H1 (cell line): Measurements from ENCODE around the gene ALG1. TPM values are rescaled to one million over a fixed set of nuclear protein-coding genes. Genes with fewer than 3 reads are reported as not detected.
A peak's percentile ranks its signal among the peaks of the same experiment; 100 is the strongest.

ENCODE experiments used
- CTCF ChIA-PET: fragments of 300-600 bp; sonication (Branson Sonifier 250); formaldehyde crosslinking; loops from one replicate; lab custom pipeline; 2021; ENCODE audit not compliant: partially characterized antibody; lab: Charles Lee
- POLR2A ChIA-PET: fragments of 300-600 bp; sonication (Branson Sonifier 250); formaldehyde crosslinking; loops from one replicate; lab custom pipeline; 2021; ENCODE audit warnings: inconsistent platforms; ENCODE audit not compliant: partially characterized antibody; lab: Charles Lee
- DNase-seq, 2 experiments: peaks; one replicate each; pipeline versions ENCODE4 v3.0.0 to v3.0.0-alpha.2; 2010 to 2022; ENCODE audit warnings: low spot score in 2 of 2, low read depth in 1 of 2, mixed read lengths in 1 of 2
- FAIRE-seq: peaks from 2 replicates; lab custom pipeline; 2011; peaks lifted over from hg19 to GRCh38; lab: Jason Lieb, UNC
- H2AFZ ChIP-seq: 2 replicates; pipeline ENCODE4 v1.8.1; 2012; ENCODE audit warnings: low read length, inconsistent platforms
- H2AK5ac ChIP-seq: 2 replicates; pipeline ENCODE4 v1.6.1; 2013; ENCODE audit warnings: low read depth, low read length
- H2BK120ac ChIP-seq: replicated peaks from 2 replicates; pipeline ENCODE3; 2013; ENCODE audit warnings: low read depth, low read length, inconsistent platforms
- H2BK12ac ChIP-seq: 2 replicates; pipeline ENCODE4 v1.6.1; 2013; ENCODE audit warnings: low read depth, low read length
- H2BK15ac ChIP-seq: 2 replicates; pipeline ENCODE4 v1.6.1; 2013; ENCODE audit warnings: low read length
- H2BK20ac ChIP-seq: 2 replicates; pipeline ENCODE4 v1.6.1; 2013; ENCODE audit warnings: low read length
- H2BK5ac ChIP-seq: 2 replicates; pipeline ENCODE4 v1.6.1; 2013; ENCODE audit warnings: low read depth, low read length
- H3K14ac ChIP-seq: 2 replicates; pipeline ENCODE4 v1.6.1; 2013; ENCODE audit warnings: inconsistent platforms; ENCODE audit not compliant: insufficient read length
- H3K18ac ChIP-seq: 2 replicates; pipeline ENCODE4 v1.6.1; 2013; ENCODE audit warnings: low read length; ENCODE audit errors: extremely low read depth
- H3K23ac ChIP-seq: 2 replicates; pipeline ENCODE4 v1.6.1; 2013; ENCODE audit warnings: inconsistent platforms; ENCODE audit not compliant: insufficient read length
- H3K23me2 ChIP-seq: 2 replicates; pipeline ENCODE4 v1.6.1; 2013; ENCODE audit warnings: low read depth, low read length
- H3K27ac ChIP-seq: 2 replicates; pipeline ENCODE4 v1.6.1; 2011; ENCODE audit warnings: low read depth, low read length, inconsistent platforms
- H3K27me3 ChIP-seq, 4 experiments: replicated peaks in 1 of 4; 1 replicate in 1 of 4; 2 replicates in 3 of 4; pipeline versions ENCODE4 v1.6.1 to v1.8.1; 2011 to 2013; ENCODE audit warnings: low read length in 3 of 4, mild to moderate bottlenecking in 3 of 4, inconsistent platforms in 2 of 4, mixed read lengths in 2 of 4, moderate library complexity in 1 of 4; ENCODE audit not compliant: control insufficient read depth in 3 of 4, insufficient read depth in 3 of 4; ENCODE audit errors: extremely low read depth in 1 of 4
- H3K36me3 ChIP-seq, 4 experiments: 2 replicates each; pipeline versions ENCODE4 v1.6.1 to v1.8.1; 2011 to 2013; ENCODE audit warnings: mild to moderate bottlenecking in 4 of 4, low read length in 3 of 4, moderate library complexity in 2 of 4, control low read depth in 1 of 4, inconsistent platforms in 1 of 4; ENCODE audit not compliant: insufficient read depth in 4 of 4, control insufficient read depth in 2 of 4
- H3K4ac ChIP-seq: replicated peaks from 2 replicates; pipeline ENCODE3; 2013; ENCODE audit warnings: low read length, low read depth, mixed read lengths, inconsistent platforms; ENCODE audit not compliant: insufficient read length
- H3K4me1 ChIP-seq, 4 experiments: replicated peaks in 1 of 4; 1 replicate in 1 of 4; 2 replicates in 3 of 4; pipeline versions ENCODE4 v1.6.1 to v1.8.1; 2011 to 2013; ENCODE audit warnings: low read length in 3 of 4, inconsistent platforms in 2 of 4, mixed read lengths in 1 of 4; ENCODE audit not compliant: insufficient read depth in 4 of 4, control insufficient read depth in 3 of 4
- H3K4me2 ChIP-seq, 2 experiments: 2 replicates each; pipeline versions ENCODE4 v1.6.1 to v1.8.1; 2011 to 2013; ENCODE audit warnings: low read depth in 2 of 2, low read length in 2 of 2, control low read depth in 1 of 2, inconsistent platforms in 1 of 2, mild to moderate bottlenecking in 1 of 2; ENCODE audit not compliant: insufficient read depth in 1 of 2
- H3K4me3 ChIP-seq, 4 experiments: fragments of 200-600, 300-600 bp in 1 of 4; sonication (generic), shearing (Covaris generic), sonication (Bioruptor Twin) in 1 of 4; 2 replicates each; pipeline versions ENCODE4 v1.5.1 to v1.8.1; 2011 to 2016; ENCODE audit warnings: low read length in 4 of 4, low read depth in 3 of 4, control low read depth in 2 of 4, inconsistent platforms in 2 of 4, mild to moderate bottlenecking in 2 of 4, mixed read lengths in 1 of 4, moderate library complexity in 1 of 4; ENCODE audit not compliant: insufficient read depth in 2 of 4; ENCODE audit errors: extremely low read depth in 1 of 4
- H3K56ac ChIP-seq: replicated peaks from 2 replicates; pipeline ENCODE3; 2013; ENCODE audit warnings: low read depth, mild to moderate bottlenecking, mixed read lengths, low read length, inconsistent platforms; ENCODE audit not compliant: insufficient read length
- H3K79me1 ChIP-seq: 2 replicates; pipeline ENCODE4 v1.6.1; 2013; ENCODE audit warnings: low read depth, low read length, control low read depth
- H3K79me2 ChIP-seq, 2 experiments: 2 replicates each; pipeline versions ENCODE4 v1.6.1 to v1.8.1; 2012 to 2013; ENCODE audit warnings: low read length in 2 of 2, mild to moderate bottlenecking in 2 of 2, inconsistent platforms in 1 of 2; ENCODE audit not compliant: insufficient read depth in 2 of 2, control insufficient read depth in 1 of 2
- H3K9ac ChIP-seq, 4 experiments: replicated peaks in 1 of 4; 1 replicate in 1 of 4; 2 replicates in 3 of 4; pipeline versions ENCODE4 v1.6.1 to v1.8.1; 2011 to 2013; ENCODE audit warnings: low read depth in 3 of 4, low read length in 3 of 4, control low read depth in 2 of 4, mild to moderate bottlenecking in 2 of 4, moderate library complexity in 2 of 4, inconsistent platforms in 1 of 4; ENCODE audit errors: extremely low read depth in 1 of 4
- H3K9me3 ChIP-seq, 2 experiments: 2 replicates each; pipeline versions ENCODE4 v1.6.1 to v1.8.1; 2012 to 2013; ENCODE audit warnings: mild to moderate bottlenecking in 2 of 2, moderate library complexity in 2 of 2, control low read depth in 1 of 2, inconsistent platforms in 1 of 2, low read depth in 1 of 2, low read length in 1 of 2, mixed read lengths in 1 of 2; ENCODE audit not compliant: insufficient read depth in 2 of 2
- H4K20me1 ChIP-seq, 2 experiments: replicated peaks in 1 of 2; 2 replicates each; pipeline versions ENCODE3 to v1.8.1; 2011 to 2013; ENCODE audit warnings: inconsistent platforms in 2 of 2, low read length in 2 of 2, mild to moderate bottlenecking in 1 of 2; ENCODE audit not compliant: insufficient read depth in 2 of 2, control insufficient read depth in 1 of 2
- H4K5ac ChIP-seq: 2 replicates; pipeline ENCODE4 v1.6.1; 2013; ENCODE audit warnings: low read length, low read depth, mixed read lengths, inconsistent platforms; ENCODE audit not compliant: insufficient read length
- H4K8ac ChIP-seq: 2 replicates; pipeline ENCODE4 v1.8.0; 2013; ENCODE audit warnings: mild to moderate bottlenecking, moderate library complexity, low read length, inconsistent platforms; ENCODE audit not compliant: insufficient read depth; ENCODE audit errors: extremely low read depth
- H4K91ac ChIP-seq: replicated peaks from 2 replicates; pipeline ENCODE3; 2013; ENCODE audit warnings: low read length, mixed read lengths, inconsistent platforms; ENCODE audit not compliant: insufficient read length
- ASH2L ChIP-seq: fragments of 200-600, 300-600 bp; sonication (generic); IDR thresholded peaks from one replicate; pipeline ENCODE4 v1.7.1; 2017; ENCODE audit warnings: low read length
- GTF2F1 ChIP-seq: IDR thresholded peaks from 2 replicates; pipeline ENCODE4 v1.6.1; 2012; ENCODE audit warnings: low read depth, low read length, improper control_type of control experiment, borderline replicate concordance
- JUN ChIP-seq: IDR thresholded peaks from 2 replicates; pipeline ENCODE4 v1.6.1; 2011; ENCODE audit warnings: low read depth, mild to moderate bottlenecking, improper control_type of control experiment, low read length
- MAFK ChIP-seq: IDR thresholded peaks from 2 replicates; pipeline ENCODE4 v1.6.1; 2012; ENCODE audit warnings: low read depth, mild to moderate bottlenecking, improper control_type of control experiment, low read length
- POLR2A ChIP-seq, 2 experiments: IDR thresholded peaks; 1 replicate in 1 of 2; 2 replicates in 1 of 2; pipeline ENCODE4 v1.6.1; 2011; ENCODE audit warnings: low read depth in 2 of 2, low read length in 2 of 2, mild to moderate bottlenecking in 2 of 2; ENCODE audit errors: control extremely low read depth in 1 of 2
- TAF1 ChIP-seq: IDR thresholded peaks from 2 replicates; pipeline ENCODE4 v1.6.1; 2011; ENCODE audit warnings: mild to moderate bottlenecking, low read depth, low read length
- TAF7 ChIP-seq: optimal IDR thresholded peaks from 2 replicates; pipeline ENCODE3; 2011; ENCODE audit warnings: low read depth, mild to moderate bottlenecking, inconsistent platforms, low read length, moderate library complexity, borderline replicate concordance
- YY1 ChIP-seq: IDR thresholded peaks from 2 replicates; pipeline ENCODE4 v1.6.1; 2011; ENCODE audit warnings: low read depth, mild to moderate bottlenecking, low read length
- WGBS, 2 experiments: shearing (Covaris generic) in 1 of 2; methylation state at CpG; one replicate each; pipeline versions ENCODE4 v1.1.6 to v1.1.7; 2013 to 2015; ENCODE audit warnings: low lambda C conversion rate in 2 of 2, mixed read lengths in 2 of 2, inconsistent platforms in 1 of 2, low coverage in 1 of 2, missing lambda C conversion rate in 1 of 2; ENCODE audit not compliant: insufficient replicate concordance in 2 of 2, insufficient coverage in 1 of 2, insufficient read length in 1 of 2; ENCODE audit errors: extremely low coverage in 1 of 2, missing lambda C conversion rate in 1 of 2; 5-methylcytosine and 5-hydroxymethylcytosine counted together
- polyA plus RNA-seq, 7 experiments: library from polyadenylated mRNA; depleted of rRNA in 3 of 7; stranded (reverse) in 5 of 7; unstranded in 2 of 7; fragments of >200 nt in 5 of 7; fragments of 200-250 nt in 2 of 7; gene quantifications; 1 replicate in 5 of 7; 2 replicates in 1 of 7; 4 replicates in 1 of 7; pipeline versions ENCODE4 v1.2.1 to v1.2.3, GENCODE V29; 2011 to 2013; ENCODE audit warnings: missing spikeins in 2 of 7, mixed read lengths in 2 of 7
- total RNA-seq: library from RNA; stranded (reverse); fragmentation: NEBNext Ultra II Directional; extraction: Animal tissue kit (Norgen Biotek cat#: 25700); gene quantifications from 2 replicates; pipeline ENCODE4 v1.2.1, GENCODE V29; 2021

ALG1 gene
- total and polyA plus RNA-seq, 2 of the 8 experiments (the other 6 are each of a cell fraction or from before 2014, with no cell fraction given), result 34.8 to 46.5 TPM

- peak overlapping the region; percentile 83; the same call in 1 of the 2 replicates for H2BK5ac ChIP-seq
- H3K4me1 ChIP-seq, result peaks cover 0 to 24% (median 14%) of the 10 kb centered on the region in 4 experiments; a peak in 6 of 7 replicates
- no peaks in the 10 kb centered on the region for H3K9me3 ChIP-seq
- peak overlapping the region; percentile 22 to 54; a peak in 3 of 4 replicates for H3K4me2 ChIP-seq
- peak overlapping the region; percentile 3 for H3K4ac ChIP-seq
- H2AK5ac ChIP-seq, result no peak overlapping the region
- H3K18ac ChIP-seq, result peak overlapping the region; percentile 83
- DNase-seq (no peak), FAIRE-seq (no peak)
- peak overlapping the region; percentile 95; the same call in 1 of the 2 replicates for H2BK12ac ChIP-seq
- H4K20me1 ChIP-seq, result no peaks in the 10 kb centered on the region
- H2BK15ac ChIP-seq, result no peak overlapping the region
- H3K27ac ChIP-seq, result no peak overlapping the region
- no peak overlapping the region for H2BK20ac ChIP-seq
- 78% methylated on average over 6 of the region's 6 CpGs; no CpG with 5 or more reads in 1 of the 2 experiments for WGBS, 2 experiments
- ChIA-PET POLR2A (interaction anchor here (0.8 to 3.0 kb wide), 9 partner anchors 10 to 123 kb away, joined by 3 to 17 read pairs (median 3); partner anchors contain the start of gene ALG1), CTCF (interaction anchor here (0.5 to 28.8 kb wide), 12 partner anchors 7 to 1253 kb away, joined by 3 to 625 read pairs (median 5); partner anchors contain the start of genes ALG1 and SEC14L5)
- no peaks in the 10 kb centered on the region for H3K79me2 ChIP-seq
- no peaks in the 10 kb centered on the region for H3K27me3 ChIP-seq
- TF ChIP-seq POLR2A (IDR thresholded peaks at IDR 0.05; ENCODE audit: control extremely low read depth in 1 of 2, low read depth in 2 of 2, low read length in 2 of 2), result no peak
- TF ChIP-seq MAFK, result no peak
- TF ChIP-seq TAF7, result no peak
- TF ChIP-seq YY1, result no peak
- no peak for TF ChIP-seq ASH2L
- TF ChIP-seq TAF1, result 0 out of 2 replicates have a peak, but pooled peaks have one; percentile 27
- TF ChIP-seq GTF2F1, result no peak
- TF ChIP-seq JUN, result no peak
- peak overlapping the region; percentile 6 for H2BK120ac ChIP-seq
- no peak overlapping the region for H2AFZ ChIP-seq
- H3K79me1 ChIP-seq, result no peaks in the 10 kb centered on the region
- H4K91ac ChIP-seq, result peak overlapping the region; percentile 98
- H3K4me3 ChIP-seq, result peak overlapping the region in 1 of 4 experiments; percentile 10; a peak in 1 of 8 replicates
- H3K23me2 ChIP-seq, result no peaks in the 10 kb centered on the region; the same call in 1 of the 2 replicates
- no peak overlapping the region for H3K23ac ChIP-seq
- peak overlapping the region; percentile 45 for H4K5ac ChIP-seq
- no peak overlapping the region for H3K56ac ChIP-seq
- H4K8ac ChIP-seq, result peak overlapping the region; percentile 63; the same call in 1 of the 2 replicates
- H3K36me3 ChIP-seq, result no peaks in the 10 kb centered on the region
- no peak overlapping the region for H3K14ac ChIP-seq
- no peak overlapping the region; a peak in 1 of 7 replicates for H3K9ac ChIP-seq
Observed at GRCh38 chr16:5059386-5060072, 12.1 kb upstream of the ALG1 start.
